HepG2 (cell line): Measurements from ENCODE around the gene AP3D1. TPM values are rescaled to one million over a fixed set of nuclear protein-coding genes. Genes with fewer than 3 reads are reported as not detected.

Source experiments
- AGO2 ChIP-seq: fragments of 200-400 bp; formaldehyde crosslinking; optimal IDR thresholded peaks from 2 replicates; pipeline ENCODE3; 2017; ENCODE audit warnings: mild to moderate bottlenecking, low read depth, low read length, moderate library complexity
- ATF4 ChIP-seq, 2 experiments: fragments of 450-650 bp in 1 of 2; sonication (generic) in 1 of 2; formaldehyde crosslinking; IDR thresholded peaks; 2 replicates each; pipeline versions ENCODE4 v1.5.0 to v1.8.0; 2020 to 2022; ENCODE audit warnings: mild to moderate bottlenecking in 1 of 2, missing genetic modification reagents in 1 of 2
- FOSL2 ChIP-seq: sonication (generic); formaldehyde crosslinking; IDR thresholded peaks from 2 replicates; pipeline ENCODE4 v1.4.0; 2020; ENCODE audit warnings: missing genetic modification reagents
- HNRNPK ChIP-seq: fragments of 200-400 bp; formaldehyde crosslinking; IDR thresholded peaks from 2 replicates; pipeline ENCODE4 v1.6.1; 2018; ENCODE audit warnings: low read length, low read depth, moderate library complexity, mild to moderate bottlenecking; ENCODE audit not compliant: poor library complexity, severe bottlenecking
- KLF11 ChIP-seq: IDR thresholded peaks from 2 replicates; pipeline ENCODE4 v1.6.1; 2016; ENCODE audit warnings: missing compliant biosample characterization
- MNT ChIP-seq: fragments of 450-650 bp; IDR thresholded peaks from 2 replicates; pipeline ENCODE4 v1.6.1; 2016
- MXD4 ChIP-seq: IDR thresholded peaks from 2 replicates; pipeline ENCODE4 v1.6.1; 2016; ENCODE audit warnings: mild to moderate bottlenecking, missing biosample characterization, missing genetic modification reagents
- PHF8 ChIP-seq: sonication (generic); formaldehyde crosslinking; IDR thresholded peaks from 2 replicates; pipeline ENCODE4 v1.5.0; 2020; ENCODE audit warnings: missing genetic modification reagents
- RARG ChIP-seq: sonication (generic); formaldehyde crosslinking; IDR thresholded peaks from 2 replicates; pipeline ENCODE4 v1.4.0; 2020; ENCODE audit warnings: low read depth, mild to moderate bottlenecking, missing genetic modification reagents
- RBFOX2 ChIP-seq: fragments of 200-400 bp; formaldehyde crosslinking; IDR thresholded peaks from 2 replicates; pipeline ENCODE4 v1.6.1; 2017; ENCODE audit warnings: low read depth, mild to moderate bottlenecking, low read length
- SP1 ChIP-seq, 2 experiments: fragments of 450-650 bp in 1 of 2; sonication (generic) in 1 of 2; formaldehyde crosslinking in 1 of 2; IDR thresholded peaks; 2 replicates each; pipeline versions ENCODE4 v1.4.0 to v1.6.1; 2016 to 2020; ENCODE audit warnings: missing genetic modification reagents in 1 of 2
- SP2 ChIP-seq: sonication (generic); formaldehyde crosslinking; IDR thresholded peaks from 2 replicates; pipeline ENCODE4 v1.5.1; 2020; ENCODE audit warnings: mild to moderate bottlenecking, missing genetic modification reagents
- STAG1 ChIP-seq: sonication (generic); formaldehyde crosslinking; IDR thresholded peaks from 2 replicates; pipeline ENCODE4 v1.4.0; 2020; ENCODE audit warnings: missing genetic modification reagents
- ZBTB4 ChIP-seq: sonication (generic); formaldehyde crosslinking; IDR thresholded peaks from 2 replicates; pipeline ENCODE4 v1.4.0; 2020; ENCODE audit warnings: missing genetic modification reagents, mild to moderate bottlenecking, borderline replicate concordance
- ZFP91 ChIP-seq: sonication (generic); formaldehyde crosslinking; IDR thresholded peaks from 2 replicates; pipeline ENCODE4 v1.9.0; 2022; ENCODE audit warnings: missing genetic modification reagents, mild to moderate bottlenecking, borderline replicate concordance
- ZFY ChIP-seq: sonication (generic); formaldehyde crosslinking; IDR thresholded peaks from 2 replicates; pipeline ENCODE4 v1.4.0; 2020; ENCODE audit warnings: missing genetic modification reagents
- ZNF362 ChIP-seq: sonication (generic); formaldehyde crosslinking; IDR thresholded peaks from 2 replicates; pipeline ENCODE4 v1.4.0; 2020; ENCODE audit warnings: missing genetic modification reagents, mild to moderate bottlenecking, borderline replicate concordance
- ZNF670 ChIP-seq: sonication (generic); formaldehyde crosslinking; IDR thresholded peaks from 2 replicates; pipeline ENCODE4 v1.8.0; 2022; ENCODE audit warnings: mild to moderate bottlenecking, missing genetic modification reagents, borderline replicate concordance
- polyA plus RNA-seq, 8 experiments: library from polyadenylated mRNA; depleted of rRNA in 3 of 8; stranded (reverse) in 7 of 8; unstranded in 1 of 8; fragments of >200 nt; fragmentation: Illumina TruSeq in 4 of 8; extraction: Trizol in 4 of 8; gene quantifications; 2 replicates each; pipeline versions ENCODE4 v1.2.1 to v1.2.3, GENCODE V29; 2011 to 2016; ENCODE audit warnings: low read depth in 4 of 8, missing spikeins in 1 of 8, mixed read lengths in 1 of 8; ENCODE audit not compliant: insufficient read depth in 1 of 8
- total RNA-seq, 5 experiments: library from RNA; depleted of rRNA; stranded (reverse); fragments of >200 nt; fragmentation: Illumina TruSeq; extraction: Trizol; gene quantifications; 2 replicates each; pipeline ENCODE4 v1.2.3, GENCODE V29; 2016; ENCODE audit warnings: low read depth in 1 of 5

The AP3D1 gene
- total and polyA plus RNA-seq, 2 of the 13 experiments (the other 11 are each of a cell fraction or from before 2014, with no cell fraction given) = 68.0 to 82.6 TPM

GRCh38 chr19:2096480-2097202 is 54.7 kb downstream of the AP3D1 start, which contains the start of gene IZUMO4 (continued):
- 0 out of 2 replicates have a peak, but pooled peaks have one; percentile 3 for TF ChIP-seq ZNF362 (CRISPR knock-in tag)
- TF ChIP-seq SP2 (CRISPR knock-in tag) = peak; percentile 69
- no peak; the same call in 1 of the 2 replicates for TF ChIP-seq PHF8 (CRISPR knock-in tag)
- TF ChIP-seq HNRNPK = peak; percentile 69
- TF ChIP-seq FOSL2 = 0 out of 2 replicates have a peak, but pooled peaks have one; percentile 3
- TF ChIP-seq ZNF670 (CRISPR knock-in tag) = no peak
- TF ChIP-seq SP1 (IDR thresholded peaks at IDR 0.05) = peak; percentile 53; the same call in 1 of the 2 replicates
- peak; percentile 19; the same call in 1 of the 2 replicates for TF ChIP-seq SP1 (CRISPR knock-in tag; IDR thresholded peaks at IDR 0.05)
- TF ChIP-seq ZFP91 (CRISPR knock-in tag) = 0 out of 2 replicates have a peak, but pooled peaks have one; percentile 96
- TF ChIP-seq ZFY (CRISPR knock-in tag) = peak; percentile 21
- TF ChIP-seq RARG = 0 out of 2 replicates have a peak, but pooled peaks have one; percentile 26
- TF ChIP-seq AGO2 = peak; percentile 47
- peak; percentile 63 for TF ChIP-seq RBFOX2
- TF ChIP-seq KLF11 (CRISPR knock-in tag) = peak; percentile 66; the same call in 1 of the 2 replicates
- TF ChIP-seq STAG1 (CRISPR knock-in tag) = peak; percentile 36; the same call in 1 of the 2 replicates
- no peak for TF ChIP-seq ATF4 (CRISPR knock-in tag; IDR thresholded peaks at IDR 0.05)
- peak; percentile 52 for TF ChIP-seq MNT
- peak; percentile 42; the same call in 1 of the 2 replicates for TF ChIP-seq MXD4
- 0 out of 2 replicates have a peak, but pooled peaks have one; percentile 41 for TF ChIP-seq ZBTB4 (CRISPR knock-in tag)
